Liver (tissue), 3 donors: ENCODE measurements around the gene AGFG1.

Experiments used
- ATF3 ChIP-seq: IDR thresholded peaks from 2 replicates; pipeline ENCODE4 v1.6.1; 2016; ENCODE audit warnings: antibody characterized with exemption
- CTCF ChIP-seq: fragments of 150-350 bp; IDR thresholded peaks from 2 replicates; pipeline ENCODE4 v1.5.1; 2017; ENCODE audit warnings: improper control_type of control experiment, low read depth, low read length; ENCODE audit not compliant: missing input control
- EGR1 ChIP-seq, 2 donors: IDR thresholded peaks; 2 replicates each; pipeline ENCODE4 v1.6.1; 2016 to 2018; ENCODE audit warnings: antibody characterized with exemption in 2 of 2, low read depth in 2 of 2
- FOXA1 ChIP-seq: IDR thresholded peaks from 2 replicates; pipeline ENCODE4 v1.6.1; 2016; ENCODE audit warnings: antibody characterized with exemption
- GABPA ChIP-seq, 2 donors: IDR thresholded peaks in 1 of 2; conservative IDR thresholded peaks in 1 of 2; 2 replicates each; pipeline ENCODE4 v1.6.1; 2016; ENCODE audit warnings: antibody characterized with exemption in 2 of 2, mild to moderate bottlenecking in 1 of 2, moderate library complexity in 1 of 2
- HNF4G ChIP-seq: IDR thresholded peaks from 2 replicates; pipeline ENCODE4 v1.6.1; 2016; ENCODE audit warnings: antibody characterized with exemption
- JUND ChIP-seq, 2 donors: IDR thresholded peaks; 2 replicates each; pipeline ENCODE4 v1.6.1; 2016; ENCODE audit warnings: antibody characterized with exemption in 2 of 2
- MAX ChIP-seq: IDR thresholded peaks from 2 replicates; pipeline ENCODE4 v1.6.1; 2016; ENCODE audit warnings: antibody characterized with exemption
- RAD21 ChIP-seq, 2 donors: IDR thresholded peaks; 2 replicates each; pipeline ENCODE4 v1.6.1; 2016; ENCODE audit warnings: antibody characterized with exemption in 2 of 2, mild to moderate bottlenecking in 2 of 2
- REST ChIP-seq: IDR thresholded peaks from 2 replicates; pipeline ENCODE4 v1.6.1; 2016; ENCODE audit warnings: antibody characterized with exemption, mild to moderate bottlenecking
- RXRA ChIP-seq, 2 donors: IDR thresholded peaks; 2 replicates each; pipeline ENCODE4 v1.6.1; 2017 to 2018; ENCODE audit warnings: antibody characterized with exemption in 2 of 2, mild to moderate bottlenecking in 1 of 2
- SP1 ChIP-seq: IDR thresholded peaks from 2 replicates; pipeline ENCODE4 v1.6.1; 2018; ENCODE audit warnings: antibody characterized with exemption, mild to moderate bottlenecking
- YY1 ChIP-seq: IDR thresholded peaks from 2 replicates; pipeline ENCODE4 v1.6.1; 2016; ENCODE audit warnings: antibody characterized with exemption, mild to moderate bottlenecking
- ZBTB33 ChIP-seq: IDR thresholded peaks from 2 replicates; pipeline ENCODE4 v1.6.1; 2016; ENCODE audit warnings: antibody characterized with exemption
- donor health status: healthy.
- donor health status: healthy.

- TF ChIP-seq HNF4G (no peak), FOXA1 (no peak), CTCF (no peak), GABPA (IDR thresholded peaks at IDR 0.05 in 1 of 2, conservative IDR thresholded peaks at IDR 0.05 in 1 of 2) (no peak), SP1 (no peak), JUND (IDR thresholded peaks at IDR 0.05) (no peak), MAX (no peak), REST (no peak), YY1 (no peak), EGR1 (IDR thresholded peaks at IDR 0.05; ENCODE audit: low read depth in 2 of 2) (no peak), ZBTB33 (no peak), ATF3 (no peak), RXRA (IDR thresholded peaks at IDR 0.05) (no peak), RAD21 (IDR thresholded peaks at IDR 0.05) (no peak)
These were observed 43.1 kb upstream of the AGFG1 start for GRCh38 chr2:227428731-227429285.
